Measurements from ENCODE around the gene FALEC. TPM values are rescaled to one million over a fixed set of nuclear protein-coding genes. Genes with fewer than 3 reads are reported as not detected.
A peak's percentile ranks its signal among the peaks of the same experiment; 100 is the strongest.

The FALEC gene
- total and polyA plus RNA-seq, 9 of the 15 experiments (the other 6 are each of a cell fraction or from before 2014, with no cell fraction given), result 0.15 to 1.8 (median 0.53) TPM; not detected in 5

DNA sequence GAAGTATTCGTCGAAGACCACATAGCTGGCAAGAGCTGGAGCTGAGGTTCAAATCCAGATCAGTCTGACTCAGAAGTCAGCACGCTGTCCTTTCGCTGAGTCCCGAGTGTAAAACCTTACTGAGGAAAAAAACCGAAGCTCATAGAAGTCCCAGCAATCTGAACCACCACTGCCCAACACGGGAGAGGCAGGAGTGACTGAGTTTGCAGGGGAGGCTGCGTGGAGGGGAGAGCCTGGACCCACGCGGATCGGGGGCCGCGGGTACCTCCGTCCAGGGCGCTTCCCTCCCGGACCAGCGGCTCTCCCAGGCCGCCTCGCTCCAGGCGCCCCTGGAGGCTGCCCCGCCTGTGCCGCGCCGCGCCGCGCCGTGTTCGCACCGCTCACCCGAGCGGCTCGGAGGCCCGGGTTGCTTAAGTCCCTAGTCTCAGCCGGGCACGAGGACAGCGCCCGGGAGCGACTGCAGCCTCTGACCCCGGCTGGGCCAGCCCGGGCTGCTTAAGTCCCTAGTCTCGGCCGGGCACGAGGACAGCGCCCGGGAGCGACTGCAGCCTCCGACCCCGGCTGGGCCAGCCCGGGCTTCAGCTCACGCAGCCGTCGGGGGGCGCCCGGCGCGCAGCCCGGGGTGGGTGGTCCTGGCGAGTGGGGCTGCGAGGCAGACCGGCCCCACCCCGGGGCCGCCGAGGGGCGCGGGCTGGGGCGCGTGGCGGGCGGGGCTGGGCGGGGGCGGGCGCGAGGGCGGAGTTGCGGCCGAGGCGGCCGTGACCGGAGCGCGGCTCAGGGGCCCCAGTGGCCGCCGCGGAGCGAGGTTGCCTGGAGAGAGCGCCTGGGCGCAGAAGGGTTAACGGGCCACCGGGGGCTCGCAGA is 33.3 kb downstream of the FALEC start, which contains the start of gene ADAMTSL4 (continued):
- TF ChIP-seq, protein P1, sequence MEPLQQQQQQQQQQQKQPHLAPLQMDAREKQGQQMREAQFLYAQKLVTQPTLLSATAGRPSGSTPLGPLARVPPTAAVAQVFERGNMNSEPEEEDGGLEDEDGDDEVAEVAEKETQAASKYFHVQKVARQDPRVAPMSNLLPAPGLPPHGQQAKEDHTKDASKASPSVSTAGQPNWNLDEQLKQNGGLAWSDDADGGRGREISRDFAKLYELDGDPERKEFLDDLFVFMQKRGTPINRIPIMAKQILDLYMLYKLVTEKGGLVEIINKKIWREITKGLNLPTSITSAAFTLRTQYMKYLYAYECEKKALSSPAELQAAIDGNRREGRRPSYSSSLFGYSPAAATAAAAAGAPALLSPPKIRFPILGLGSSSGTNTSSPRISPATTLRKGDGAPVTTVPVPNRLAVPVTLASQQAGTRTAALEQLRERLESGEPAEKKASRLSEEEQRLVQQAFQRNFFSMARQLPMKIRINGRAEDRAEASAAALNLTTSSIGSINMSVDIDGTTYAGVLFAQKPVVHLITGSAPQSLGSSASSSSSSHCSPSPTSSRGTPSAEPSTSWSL (CRISPR knock-in tag; IDR thresholded peaks at IDR 0.05; ENCODE audit: borderline replicate concordance), result no peak
- TF ChIP-seq, protein P2, sequence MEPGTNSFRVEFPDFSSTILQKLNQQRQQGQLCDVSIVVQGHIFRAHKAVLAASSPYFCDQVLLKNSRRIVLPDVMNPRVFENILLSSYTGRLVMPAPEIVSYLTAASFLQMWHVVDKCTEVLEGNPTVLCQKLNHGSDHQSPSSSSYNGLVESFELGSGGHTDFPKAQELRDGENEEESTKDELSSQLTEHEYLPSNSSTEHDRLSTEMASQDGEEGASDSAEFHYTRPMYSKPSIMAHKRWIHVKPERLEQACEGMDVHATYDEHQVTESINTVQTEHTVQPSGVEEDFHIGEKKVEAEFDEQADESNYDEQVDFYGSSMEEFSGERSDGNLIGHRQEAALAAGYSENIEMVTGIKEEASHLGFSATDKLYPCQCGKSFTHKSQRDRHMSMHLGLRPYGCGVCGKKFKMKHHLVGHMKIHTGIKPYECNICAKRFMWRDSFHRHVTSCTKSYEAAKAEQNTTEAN (CRISPR knock-in tag; IDR thresholded peaks at IDR 0.05), result 0 out of 2 replicates have a peak, but pooled peaks have one; percentile 40
- no peak for TF ChIP-seq SMARCB1 (IDR thresholded peaks at IDR 0.05; ENCODE audit: insufficient read length, low read depth)
- no peak for TF ChIP-seq NCOA6 (IDR thresholded peaks at IDR 0.05)
- peak; percentile 86 for TF ChIP-seq ZNF583 (CRISPR knock-in tag; IDR thresholded peaks at IDR 0.05)
- TF ChIP-seq ILF3 (IDR thresholded peaks at IDR 0.05; ENCODE audit: borderline replicate concordance), result no peak
- TF ChIP-seq SRSF1 (IDR thresholded peaks at IDR 0.05; ENCODE audit: low read depth, low read length), result no peak
- TF ChIP-seq ZNF668 (CRISPR knock-in tag; IDR thresholded peaks at IDR 0.05), result no peak
- TF ChIP-seq ZNF507 (tag; conservative IDR thresholded peaks at IDR 0.05), result no peak
- no peak for TF ChIP-seq SPI1 (IDR thresholded peaks at IDR 0.05; ENCODE audit: borderline replicate concordance, low read depth, low read length)
- peak; percentile 80; the same call in 1 of the 2 replicates for TF ChIP-seq HNRNPL (IDR thresholded peaks at IDR 0.05; ENCODE audit: low read depth, low read length)
- TF ChIP-seq RBM14 (IDR thresholded peaks at IDR 0.05; ENCODE audit: borderline replicate concordance, insufficient read depth, low read depth, low read length), result no peak
- TF ChIP-seq KDM1A (IDR thresholded peaks at IDR 0.05), result no peak
- TF ChIP-seq, protein P3, sequence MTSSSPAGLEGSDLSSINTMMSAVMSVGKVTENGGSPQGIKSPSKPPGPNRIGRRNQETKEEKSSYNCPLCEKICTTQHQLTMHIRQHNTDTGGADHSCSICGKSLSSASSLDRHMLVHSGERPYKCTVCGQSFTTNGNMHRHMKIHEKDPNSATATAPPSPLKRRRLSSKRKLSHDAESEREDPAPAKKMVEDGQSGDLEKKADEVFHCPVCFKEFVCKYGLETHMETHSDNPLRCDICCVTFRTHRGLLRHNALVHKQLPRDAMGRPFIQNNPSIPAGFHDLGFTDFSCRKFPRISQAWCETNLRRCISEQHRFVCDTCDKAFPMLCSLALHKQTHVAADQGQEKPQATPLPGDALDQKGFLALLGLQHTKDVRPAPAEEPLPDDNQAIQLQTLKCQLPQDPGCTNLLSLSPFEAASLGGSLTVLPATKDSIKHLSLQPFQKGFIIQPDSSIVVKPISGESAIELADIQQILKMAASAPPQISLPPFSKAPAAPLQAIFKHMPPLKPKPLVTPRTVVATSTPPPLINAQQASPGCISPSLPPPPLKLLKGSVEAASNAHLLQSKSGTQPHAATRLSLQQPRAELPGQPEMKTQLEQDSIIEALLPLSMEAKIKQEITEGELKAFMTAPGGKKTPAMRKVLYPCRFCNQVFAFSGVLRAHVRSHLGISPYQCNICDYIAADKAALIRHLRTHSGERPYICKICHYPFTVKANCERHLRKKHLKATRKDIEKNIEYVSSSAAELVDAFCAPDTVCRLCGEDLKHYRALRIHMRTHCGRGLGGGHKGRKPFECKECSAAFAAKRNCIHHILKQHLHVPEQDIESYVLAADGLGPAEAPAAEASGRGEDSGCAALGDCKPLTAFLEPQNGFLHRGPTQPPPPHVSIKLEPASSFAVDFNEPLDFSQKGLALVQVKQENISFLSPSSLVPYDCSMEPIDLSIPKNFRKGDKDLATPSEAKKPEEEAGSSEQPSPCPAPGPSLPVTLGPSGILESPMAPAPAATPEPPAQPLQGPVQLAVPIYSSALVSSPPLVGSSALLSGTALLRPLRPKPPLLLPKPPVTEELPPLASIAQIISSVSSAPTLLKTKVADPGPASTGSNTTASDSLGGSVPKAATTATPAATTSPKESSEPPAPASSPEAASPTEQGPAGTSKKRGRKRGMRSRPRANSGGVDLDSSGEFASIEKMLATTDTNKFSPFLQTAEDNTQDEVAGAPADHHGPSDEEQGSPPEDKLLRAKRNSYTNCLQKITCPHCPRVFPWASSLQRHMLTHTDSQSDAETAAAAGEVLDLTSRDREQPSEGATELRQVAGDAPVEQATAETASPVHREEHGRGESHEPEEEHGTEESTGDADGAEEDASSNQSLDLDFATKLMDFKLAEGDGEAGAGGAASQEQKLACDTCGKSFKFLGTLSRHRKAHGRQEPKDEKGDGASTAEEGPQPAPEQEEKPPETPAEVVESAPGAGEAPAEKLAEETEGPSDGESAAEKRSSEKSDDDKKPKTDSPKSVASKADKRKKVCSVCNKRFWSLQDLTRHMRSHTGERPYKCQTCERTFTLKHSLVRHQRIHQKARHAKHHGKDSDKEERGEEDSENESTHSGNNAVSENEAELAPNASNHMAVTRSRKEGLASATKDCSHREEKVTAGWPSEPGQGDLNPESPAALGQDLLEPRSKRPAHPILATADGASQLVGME (CRISPR knock-in tag; IDR thresholded peaks at IDR 0.05), result peak; percentile 73; the same call in 1 of the 2 replicates
- TF ChIP-seq DIDO1 (tag; IDR thresholded peaks at IDR 0.05; ENCODE audit: low read depth), result no peak

All from K562 (cell line).